Measurements from ENCODE around the gene LPCAT2. TPM values are rescaled to one million over a fixed set of nuclear protein-coding genes. Genes with fewer than 3 reads are reported as not detected.

Gene LPCAT2
- total RNA-seq, 2 donors from 2014 or later, result 0.73 to 1.5 TPM

DNA sequence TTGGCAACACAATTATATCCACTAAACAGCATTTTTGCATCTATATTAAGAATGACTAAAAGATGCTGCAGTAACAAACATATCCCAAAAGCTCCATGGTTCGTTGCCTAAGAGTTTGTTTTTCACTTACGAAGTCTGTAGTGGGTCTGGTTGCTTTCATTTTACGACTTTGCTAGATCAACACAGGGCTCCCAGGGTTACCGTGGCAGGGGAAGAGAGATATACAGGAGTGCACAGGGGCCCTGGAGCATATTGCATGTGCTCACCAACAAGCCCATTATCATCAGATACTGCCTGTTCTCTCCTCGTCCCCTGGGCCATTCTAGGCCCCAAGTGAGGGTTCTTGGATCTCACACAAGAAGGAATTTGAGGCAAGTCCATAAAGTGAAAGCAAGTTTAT, 33.0 kb upstream of the LPCAT2 start:
- H3K27ac Mint-ChIP-seq, result no peak overlapping the region

DNA sequence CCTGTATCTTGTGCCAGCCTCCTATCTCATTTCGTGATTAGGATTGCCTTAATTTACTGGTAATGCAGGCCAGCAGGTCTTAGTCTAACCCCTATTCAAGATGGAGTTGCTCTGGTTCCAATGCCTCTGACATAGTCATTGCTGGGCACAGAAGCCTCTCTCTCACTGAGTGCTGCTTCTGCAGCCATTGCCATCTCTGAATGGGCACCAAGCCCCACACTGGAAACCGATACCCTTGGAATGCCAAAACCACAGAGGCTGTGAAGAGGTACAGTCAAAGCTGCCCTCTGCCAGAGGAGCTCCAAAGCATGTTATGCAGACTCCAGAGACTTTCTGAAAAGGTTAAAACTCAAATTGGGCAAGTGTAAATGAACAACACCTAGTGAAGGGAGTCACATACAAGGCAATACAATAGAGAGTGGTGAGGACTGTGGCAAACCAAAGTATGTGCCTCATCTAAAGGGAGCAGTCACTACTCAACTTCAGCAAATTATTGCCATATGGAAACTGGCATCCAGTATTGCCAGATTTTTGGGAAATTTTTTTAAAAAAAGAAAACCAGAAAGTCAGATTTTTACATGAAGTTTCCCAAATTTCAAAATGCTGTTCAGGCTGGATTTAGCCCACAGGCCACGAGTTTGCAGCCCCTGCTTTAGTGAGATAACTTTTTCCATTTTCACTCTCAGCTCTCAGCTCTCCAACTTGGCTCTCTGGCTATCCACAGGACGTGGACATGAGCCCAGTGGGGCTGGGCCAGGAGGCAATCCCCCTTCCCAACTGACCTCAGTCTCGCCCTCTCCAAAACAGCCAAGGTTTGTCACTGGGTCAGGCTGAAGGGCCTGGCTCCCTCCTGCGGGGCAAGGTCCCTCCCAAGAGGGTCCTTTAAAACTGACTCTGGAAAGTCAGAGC, 32.0 kb upstream of the LPCAT2 start:
- Mint-ChIP-seq H3K27me3 (peaks cover 32% of the 10 kb centered on the region), H3K27ac (no peak overlapping the region), H3K9me3 (no peaks in the 10 kb centered on the region), H3K4me1 (no peaks in the 10 kb centered on the region), H3K36me3 (ENCODE audit: low read depth) (no peaks in the 10 kb centered on the region), H3K4me3 (no peak overlapping the region)
- no peak for ATAC-seq (replicated peaks)

More for the DNA sequence above, 33.0 kb upstream of the LPCAT2 start:
- H3K9me3 Mint-ChIP-seq, result no peaks in the 10 kb centered on the region
- H3K36me3 Mint-ChIP-seq (ENCODE audit: low read depth), result no peaks in the 10 kb centered on the region
- peaks cover 6% of the 10 kb centered on the region for H3K4me1 Mint-ChIP-seq
- H3K4me3 Mint-ChIP-seq, result no peak overlapping the region
- H3K27me3 Mint-ChIP-seq, result peaks cover 31% of the 10 kb centered on the region
- no peak for ATAC-seq (replicated peaks)

DNA sequence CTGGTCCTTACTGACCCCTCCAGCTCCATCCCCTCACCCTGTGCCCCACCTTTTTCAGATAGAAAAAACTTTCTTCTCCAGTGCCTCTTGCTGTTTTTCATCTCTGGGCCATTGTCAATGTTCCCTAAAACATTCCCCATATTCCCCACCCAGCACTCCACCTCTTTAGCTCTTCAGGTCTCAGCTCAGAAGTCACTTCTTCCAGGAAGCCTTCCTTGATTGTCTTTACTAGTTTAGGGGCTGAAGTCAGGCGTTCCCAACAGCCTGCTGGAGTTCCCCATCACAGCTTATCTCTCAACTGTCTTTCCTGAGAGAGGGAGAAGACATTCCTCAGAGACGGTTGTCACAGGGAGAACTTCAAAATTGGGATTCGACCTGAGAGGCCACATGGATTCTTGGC, 31.1 kb upstream of the LPCAT2 start:
- H3K4me3 Mint-ChIP-seq, result no peak overlapping the region
- H3K27me3 Mint-ChIP-seq, result peaks cover 32% of the 10 kb centered on the region
- no peak overlapping the region for H3K27ac Mint-ChIP-seq
- no peaks in the 10 kb centered on the region for H3K9me3 Mint-ChIP-seq
- H3K36me3 Mint-ChIP-seq (ENCODE audit: low read depth), result no peaks in the 10 kb centered on the region
- ATAC-seq (replicated peaks), result no peak
- H3K4me1 Mint-ChIP-seq, result no peaks in the 10 kb centered on the region

DNA sequence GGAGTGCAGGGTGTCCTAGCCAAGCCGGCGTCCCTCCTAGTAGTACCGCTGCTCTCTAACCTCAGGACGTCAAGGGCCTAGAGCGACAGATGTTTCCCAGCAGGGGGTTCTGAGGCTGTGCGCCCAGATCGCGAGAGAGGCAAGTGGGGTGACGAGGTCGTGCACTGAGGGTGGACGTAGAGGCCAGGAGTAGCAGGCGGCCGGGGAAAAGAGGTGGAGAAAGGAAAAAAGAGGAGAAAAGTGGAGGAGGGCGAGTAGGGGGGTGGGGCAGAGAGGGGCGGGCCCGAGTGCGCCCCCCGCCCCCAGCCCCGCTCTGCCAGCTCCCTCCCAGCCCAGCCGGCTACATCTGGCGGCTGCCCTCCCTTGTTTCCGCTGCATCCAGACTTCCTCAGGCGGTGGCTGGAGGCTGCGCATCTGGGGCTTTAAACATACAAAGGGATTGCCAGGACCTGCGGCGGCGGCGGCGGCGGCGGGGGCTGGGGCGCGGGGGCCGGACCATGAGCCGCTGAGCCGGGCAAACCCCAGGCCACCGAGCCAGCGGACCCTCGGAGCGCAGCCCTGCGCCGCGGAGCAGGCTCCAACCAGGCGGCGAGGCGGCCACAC, 29.9 kb upstream of the LPCAT2 start, which contains the start of gene MMP2:
Gene MMP2, plus strand, starts transcription at position 372 of the 603 bp plus-strand sequence. CDS start 282 bp downstream, outside the sequence.
- Mint-ChIP-seq H3K4me1 (no peaks in the 10 kb centered on the region), H3K27ac (no peak within 1 kb of the TSS), H3K4me3 (no peak within 1 kb of the TSS), H3K27me3 (peaks cover 32% of the 10 kb centered on the region), H3K9me3 (no peaks in the 10 kb centered on the region), H3K36me3 (ENCODE audit: low read depth) (no peaks in the 10 kb centered on the region)
- no peak for ATAC-seq (replicated peaks)

DNA sequence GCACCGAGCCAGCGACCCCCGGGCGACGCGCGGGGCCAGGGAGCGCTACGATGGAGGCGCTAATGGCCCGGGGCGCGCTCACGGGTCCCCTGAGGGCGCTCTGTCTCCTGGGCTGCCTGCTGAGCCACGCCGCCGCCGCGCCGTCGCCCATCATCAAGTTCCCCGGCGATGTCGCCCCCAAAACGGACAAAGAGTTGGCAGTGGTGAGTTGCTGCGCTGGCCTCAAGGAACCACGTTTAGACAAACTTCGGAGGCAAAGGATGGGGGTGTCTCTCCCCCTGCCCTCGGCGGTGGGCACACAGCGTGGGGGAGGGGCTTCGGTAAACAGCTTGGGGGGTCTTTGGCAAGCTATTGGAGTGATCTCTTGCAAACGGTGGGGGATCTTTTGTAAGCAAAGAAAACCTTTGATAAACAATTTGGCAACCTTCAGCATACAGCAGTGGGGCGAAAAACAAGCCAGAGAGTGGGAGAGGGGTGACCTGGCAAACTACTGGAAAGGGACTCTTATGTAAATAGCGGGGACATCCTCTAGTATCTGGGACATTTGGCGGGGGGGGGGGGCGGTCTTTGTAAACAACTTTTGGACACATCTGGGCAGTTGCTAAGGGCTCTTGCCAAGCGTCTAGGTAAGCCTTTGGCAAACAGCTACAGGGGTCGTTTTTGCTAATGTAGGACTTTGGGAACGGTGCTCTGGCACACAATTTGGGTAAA, 29.3 kb upstream of the LPCAT2 start:
- no peak for ATAC-seq (replicated peaks)
- H3K36me3 Mint-ChIP-seq (ENCODE audit: low read depth), result no peaks in the 10 kb centered on the region
- H3K27me3 Mint-ChIP-seq, result peaks cover 34% of the 10 kb centered on the region
- H3K4me3 Mint-ChIP-seq, result no peak overlapping the region
- H3K27ac Mint-ChIP-seq, result no peak overlapping the region
- no peaks in the 10 kb centered on the region for H3K4me1 Mint-ChIP-seq
- H3K9me3 Mint-ChIP-seq, result peaks cover 1% of the 10 kb centered on the region

DNA sequence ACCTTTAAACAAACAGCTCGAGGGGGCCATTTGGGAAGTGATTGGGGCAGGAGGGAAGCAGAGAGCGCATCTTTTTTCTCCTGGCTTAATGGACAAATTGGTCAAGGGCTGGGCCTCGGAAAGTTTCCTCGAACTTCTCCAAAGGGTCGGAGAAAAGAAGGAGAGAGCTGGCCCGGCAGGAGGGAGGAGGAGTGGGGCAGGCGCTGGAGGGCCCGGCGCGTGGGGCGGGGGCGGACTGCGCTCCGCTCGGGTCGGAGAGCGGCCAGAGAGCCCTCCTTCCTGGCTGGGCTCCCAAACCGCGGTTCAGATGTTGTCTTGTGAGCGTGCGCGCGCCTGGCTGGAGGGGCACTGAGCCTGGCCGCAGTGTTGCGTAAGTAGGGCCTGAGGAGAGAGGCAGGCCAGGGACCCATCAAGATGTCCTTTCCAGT, 28.6 kb upstream of the LPCAT2 start:
- Mint-ChIP-seq H3K4me1 (no peaks in the 10 kb centered on the region), H3K36me3 (ENCODE audit: low read depth) (no peaks in the 10 kb centered on the region), H3K9me3 (peaks cover 5% of the 10 kb centered on the region), H3K27ac (no peak overlapping the region), H3K4me3 (no peak overlapping the region), H3K27me3 (peaks cover 38% of the 10 kb centered on the region)
- ATAC-seq (replicated peaks), result no peak

DNA sequence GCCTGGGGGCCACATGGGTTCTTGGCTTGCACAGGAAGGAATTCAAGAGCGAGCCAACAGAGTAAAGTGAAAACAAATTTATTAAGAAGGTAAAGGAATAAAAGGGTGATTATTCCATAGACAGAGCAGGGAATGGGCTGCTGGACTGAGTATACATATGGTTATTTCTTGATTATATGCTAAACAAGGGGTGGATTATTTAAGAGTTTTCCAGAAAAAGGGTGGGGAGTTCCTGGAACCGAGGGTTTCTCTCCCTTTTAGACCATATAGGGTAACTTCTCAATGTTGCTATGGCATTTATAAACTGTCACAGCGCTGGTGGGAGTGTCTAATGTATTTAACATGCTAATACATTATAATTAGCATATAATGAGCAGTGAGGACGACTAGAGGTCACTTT, 27.8 kb upstream of the LPCAT2 start:
- Mint-ChIP-seq H3K4me3 (no peak overlapping the region), H3K9me3 (peaks cover 5% of the 10 kb centered on the region), H3K27ac (no peak overlapping the region), H3K36me3 (ENCODE audit: low read depth) (no peaks in the 10 kb centered on the region), H3K27me3 (peaks cover 35% of the 10 kb centered on the region), H3K4me1 (no peaks in the 10 kb centered on the region)
- no peak for ATAC-seq (replicated peaks)

DNA sequence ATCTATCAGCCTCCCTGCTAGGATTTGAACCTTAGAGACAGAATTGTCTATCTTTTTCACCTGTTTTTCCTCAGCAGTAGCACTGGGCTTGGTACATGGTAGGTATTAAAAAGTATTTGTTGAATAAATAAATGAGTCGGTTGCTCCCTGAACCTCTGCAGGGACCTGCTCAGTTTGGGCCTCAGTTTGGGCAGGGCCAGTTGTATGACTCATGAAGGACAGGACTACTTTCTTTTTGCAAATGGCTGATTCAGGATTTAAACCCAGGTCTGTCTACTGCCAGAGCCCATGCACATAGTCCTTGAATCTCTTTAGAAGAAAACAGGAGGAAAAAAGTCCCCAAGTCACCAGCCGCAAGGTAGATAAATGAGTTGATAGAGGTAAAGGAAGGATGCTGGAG, 26.8 kb upstream of the LPCAT2 start:
- Mint-ChIP-seq H3K4me1 (no peaks in the 10 kb centered on the region), H3K36me3 (ENCODE audit: low read depth) (no peaks in the 10 kb centered on the region), H3K9me3 (peaks cover 5% of the 10 kb centered on the region), H3K4me3 (no peak overlapping the region), H3K27me3 (peaks cover 31% of the 10 kb centered on the region), H3K27ac (no peak overlapping the region)
- ATAC-seq (replicated peaks), result no peak

DNA sequence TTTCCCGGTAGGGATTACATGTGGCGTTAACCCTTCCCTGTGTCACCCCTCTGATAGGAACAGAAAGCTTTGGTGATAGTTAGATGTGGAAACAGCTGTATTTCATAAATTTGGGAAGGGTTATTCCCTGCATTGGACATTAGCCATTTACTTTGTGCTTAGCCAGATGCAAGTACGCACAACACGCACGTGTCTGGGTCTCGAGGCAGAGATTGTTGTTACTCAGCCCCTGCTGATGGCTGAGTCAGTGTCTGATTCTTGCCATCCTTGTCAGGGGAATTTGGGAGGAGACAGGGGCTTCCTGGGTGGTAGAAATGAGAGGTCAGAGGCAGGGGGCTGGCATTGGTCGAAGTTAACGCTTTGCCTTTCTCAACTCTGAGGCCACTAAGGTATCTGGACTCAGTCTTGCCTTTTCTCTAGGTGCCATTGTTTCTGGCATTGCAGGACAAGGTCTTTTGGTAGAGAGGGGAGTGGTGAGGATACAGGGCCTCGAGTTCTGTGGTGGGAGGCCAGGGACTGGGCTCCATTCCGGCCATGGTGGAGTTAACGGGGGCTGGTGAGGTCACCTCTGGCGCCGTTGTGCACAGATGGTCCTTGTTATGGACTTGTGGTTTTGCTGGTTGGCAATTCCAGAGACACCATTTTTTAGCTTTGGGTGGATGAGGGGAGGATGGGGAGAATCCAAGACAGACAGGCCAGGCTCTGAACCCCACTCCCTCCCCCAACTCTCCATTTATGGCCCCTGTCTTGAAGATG, 21.6 kb upstream of the LPCAT2 start:
- no peak for ATAC-seq (replicated peaks)
- H3K4me3 Mint-ChIP-seq, result no peak overlapping the region
- no peak overlapping the region for H3K27ac Mint-ChIP-seq

DNA sequence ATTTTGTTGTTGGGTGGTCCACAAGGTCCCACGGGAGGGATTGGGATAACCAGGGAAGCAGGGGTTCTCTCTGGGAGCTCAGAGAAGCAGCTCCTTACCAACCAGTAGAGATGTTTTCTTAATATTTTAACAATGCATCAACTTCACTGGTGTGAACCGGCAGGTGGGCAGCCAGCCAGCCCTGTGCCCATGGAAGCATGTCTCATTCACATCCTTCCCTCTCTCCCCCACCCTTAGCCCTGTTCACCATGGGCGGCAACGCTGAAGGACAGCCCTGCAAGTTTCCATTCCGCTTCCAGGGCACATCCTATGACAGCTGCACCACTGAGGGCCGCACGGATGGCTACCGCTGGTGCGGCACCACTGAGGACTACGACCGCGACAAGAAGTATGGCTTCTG, 20.6 kb upstream of the LPCAT2 start:
- no peaks in the 10 kb centered on the region for H3K4me1 Mint-ChIP-seq
- H3K27me3 Mint-ChIP-seq, result peaks cover 12% of the 10 kb centered on the region
- no peaks in the 10 kb centered on the region for H3K36me3 Mint-ChIP-seq (ENCODE audit: low read depth)
- H3K9me3 Mint-ChIP-seq, result peaks cover 5% of the 10 kb centered on the region
- no peak overlapping the region for H3K4me3 Mint-ChIP-seq
- H3K27ac Mint-ChIP-seq, result no peak overlapping the region
- no peak for ATAC-seq (replicated peaks)

More for the DNA sequence above, 21.6 kb upstream of the LPCAT2 start:
- peaks cover 5% of the 10 kb centered on the region for H3K9me3 Mint-ChIP-seq
- H3K27me3 Mint-ChIP-seq, result peaks cover 12% of the 10 kb centered on the region
- H3K36me3 Mint-ChIP-seq (ENCODE audit: low read depth), result no peaks in the 10 kb centered on the region
- no peaks in the 10 kb centered on the region for H3K4me1 Mint-ChIP-seq

DNA sequence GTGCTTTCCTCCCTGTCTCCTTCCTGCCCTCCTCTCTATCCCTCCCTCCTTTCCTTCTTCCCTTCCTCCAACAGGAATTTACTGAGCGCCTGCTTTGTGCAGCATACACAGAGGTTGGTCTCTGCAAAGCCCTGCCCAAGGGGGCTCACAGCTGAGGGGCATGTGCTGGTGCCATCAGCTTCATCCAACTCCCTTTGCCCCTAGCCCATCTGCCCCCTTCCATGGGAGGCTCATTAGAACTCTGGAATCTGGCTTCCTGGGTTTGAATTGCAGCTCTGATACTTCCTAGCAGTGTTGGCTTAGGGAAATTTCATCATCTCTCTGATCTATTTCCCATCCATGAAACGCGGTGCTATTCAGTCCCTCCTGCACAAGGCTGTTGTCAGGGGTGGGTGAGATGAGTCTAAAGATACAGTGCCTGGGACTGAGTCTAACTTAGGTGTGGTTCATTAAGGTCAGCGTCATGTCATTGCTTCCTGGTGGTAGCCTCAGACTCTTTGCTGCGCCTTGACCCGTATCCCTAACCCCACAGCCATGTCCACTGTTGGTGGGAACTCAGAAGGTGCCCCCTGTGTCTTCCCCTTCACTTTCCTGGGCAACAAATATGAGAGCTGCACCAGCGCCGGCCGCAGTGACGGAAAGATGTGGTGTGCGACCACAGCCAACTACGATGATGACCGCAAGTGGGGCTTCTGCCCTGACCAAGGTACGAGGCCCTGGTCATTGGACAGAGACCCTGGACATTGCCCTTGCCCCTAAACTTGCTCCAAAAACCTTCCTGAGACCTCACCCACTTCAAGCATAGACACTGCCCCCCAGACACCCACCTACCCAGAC, 19.5 kb upstream of the LPCAT2 start:
- Mint-ChIP-seq H3K27me3 (peaks cover 13% of the 10 kb centered on the region), H3K4me1 (no peaks in the 10 kb centered on the region), H3K4me3 (no peak overlapping the region), H3K36me3 (ENCODE audit: low read depth) (no peaks in the 10 kb centered on the region), H3K27ac (no peak overlapping the region), H3K9me3 (peaks cover 5% of the 10 kb centered on the region)
- ATAC-seq (replicated peaks), result no peak

DNA sequence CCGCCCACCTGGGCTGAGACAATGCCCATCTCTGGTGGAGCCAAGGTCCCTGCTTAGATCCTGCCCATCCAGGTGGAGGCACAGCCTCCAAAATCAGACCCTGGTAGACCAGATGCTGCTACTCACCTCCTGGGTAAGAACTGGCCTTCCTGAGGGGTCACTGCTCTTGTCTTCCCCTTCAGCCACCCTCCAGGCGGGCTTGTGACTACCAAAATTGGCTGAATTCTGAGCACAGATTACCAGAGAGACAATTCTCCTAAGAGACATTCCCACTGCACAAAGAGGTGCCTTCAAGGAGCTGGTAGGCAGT, 19.0 kb upstream of the LPCAT2 start:
- Mint-ChIP-seq H3K27me3 (peaks cover 12% of the 10 kb centered on the region), H3K9me3 (peaks cover under 1% of the 10 kb centered on the region), H3K36me3 (ENCODE audit: low read depth) (no peaks in the 10 kb centered on the region), H3K27ac (no peak overlapping the region), H3K4me3 (no peak overlapping the region), H3K4me1 (no peaks in the 10 kb centered on the region)
- ATAC-seq (replicated peaks), result no peak

DNA sequence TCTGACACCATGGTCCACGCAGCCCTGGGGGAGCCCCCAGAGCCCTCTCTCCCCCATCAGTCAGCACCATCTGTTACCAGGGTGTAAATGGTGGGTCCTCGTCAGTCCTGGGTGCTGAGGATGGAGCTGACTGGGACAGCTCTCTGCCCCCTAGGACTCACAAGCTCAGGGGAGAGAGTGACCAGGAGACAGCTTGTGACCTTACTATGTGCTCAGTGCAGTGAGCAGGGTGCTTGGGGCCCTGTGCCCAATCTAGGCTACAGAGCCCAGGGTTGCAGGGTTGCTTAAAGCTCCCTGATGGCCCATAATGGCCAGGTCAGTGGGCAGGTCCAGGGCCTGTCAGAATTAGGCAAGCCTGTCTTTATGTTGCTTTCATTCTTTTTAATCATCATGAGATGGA, 18.6 kb upstream of the LPCAT2 start:
- Mint-ChIP-seq H3K4me1 (no peaks in the 10 kb centered on the region), H3K4me3 (no peak overlapping the region), H3K9me3 (no peaks in the 10 kb centered on the region), H3K27me3 (peaks cover 12% of the 10 kb centered on the region), H3K27ac (no peak overlapping the region), H3K36me3 (ENCODE audit: low read depth) (no peaks in the 10 kb centered on the region)
- no peak for ATAC-seq (replicated peaks)

Data from activated T-helper 17 cell treated with anti-CD3 and anti-CD28 coated beads, Interleukin-2, amount 50 U/mL, for 72 hours (primary cell).